Rectal smooth muscle tissue (tissue), 1 donor: ENCODE results near the gene CMSS1.

Source experiments
- H3K27ac ChIP-seq: one replicate; pipeline ENCODE4 v1.7.0; 2013; ENCODE audit warnings: low read depth, low read length, inconsistent platforms
- H3K27me3 ChIP-seq: one replicate; pipeline ENCODE4 v1.7.0; 2013; ENCODE audit warnings: low read length; ENCODE audit not compliant: control insufficient read depth, insufficient read depth
- H3K36me3 ChIP-seq: one replicate; pipeline ENCODE4 v1.7.0; 2013; ENCODE audit warnings: low read length; ENCODE audit not compliant: control insufficient read depth, insufficient read depth
- H3K4me1 ChIP-seq: one replicate; pipeline ENCODE4 v1.7.0; 2013; ENCODE audit warnings: low read length; ENCODE audit not compliant: control insufficient read depth, insufficient read depth
- H3K4me3 ChIP-seq: one replicate; pipeline ENCODE4 v1.7.0; 2013; ENCODE audit warnings: low read length
- H3K9ac ChIP-seq: one replicate; pipeline ENCODE4 v1.7.0; 2013; ENCODE audit warnings: low read length

The CMSS1 gene

GRCh38 chr3:100107221-100107814, 289.7 kb downstream of the CMSS1 start:
- no peak overlapping the region for H3K4me3 ChIP-seq
- no peak overlapping the region for H3K9ac ChIP-seq
- no peaks in the 10 kb centered on the region for H3K36me3 ChIP-seq
- H3K4me1 ChIP-seq, result peaks cover 42% of the 10 kb centered on the region
- H3K27ac ChIP-seq, result peak overlapping the region; percentile 44
- no peaks in the 10 kb centered on the region for H3K27me3 ChIP-seq

GRCh38 chr3:100108464-100109079, 290.9 kb downstream of the CMSS1 start:
- no peaks in the 10 kb centered on the region for H3K36me3 ChIP-seq
- peaks cover 42% of the 10 kb centered on the region for H3K4me1 ChIP-seq
- H3K9ac ChIP-seq, result no peak overlapping the region
- H3K27me3 ChIP-seq, result no peaks in the 10 kb centered on the region
- H3K27ac ChIP-seq, result peak overlapping the region; percentile 21
- H3K4me3 ChIP-seq, result no peak overlapping the region

GRCh38 chr3:100110162-100110561, 292.5 kb downstream of the CMSS1 start:
- no peak overlapping the region for H3K27ac ChIP-seq
- no peaks in the 10 kb centered on the region for H3K36me3 ChIP-seq
- peaks cover 31% of the 10 kb centered on the region for H3K4me1 ChIP-seq
- H3K9ac ChIP-seq, result no peak overlapping the region
- H3K27me3 ChIP-seq, result no peaks in the 10 kb centered on the region
- no peak overlapping the region for H3K4me3 ChIP-seq

- no peak overlapping the region for H3K27ac ChIP-seq
- peaks cover 17% of the 10 kb centered on the region for H3K4me1 ChIP-seq
- no peak overlapping the region for H3K9ac ChIP-seq
- H3K36me3 ChIP-seq, result no peaks in the 10 kb centered on the region
- no peaks in the 10 kb centered on the region for H3K27me3 ChIP-seq
- H3K4me3 ChIP-seq, result no peak overlapping the region
Observed at GRCh38 chr3:100111728-100112127, 294.1 kb downstream of the CMSS1 start.

GRCh38 chr3:100113723-100114412, 296.2 kb downstream of the CMSS1 start:
- Histone ChIP-seq H3K4me3 (no peak overlapping the region), H3K27me3 (no peaks in the 10 kb centered on the region), H3K36me3 (no peaks in the 10 kb centered on the region), H3K27ac (no peak overlapping the region), H3K9ac (no peak overlapping the region), H3K4me1 (peaks cover 2% of the 10 kb centered on the region)

GRCh38 chr3:100114413-100115030, 296.9 kb downstream of the CMSS1 start, which contains the start of gene FILIP1L:
TSS of gene FILIP1L (minus strand) at chr3:100114501.
- no peak within 1 kb of the TSS for H3K9ac ChIP-seq
- no peak within 1 kb of the TSS for H3K27ac ChIP-seq
- peaks cover 2% of the 10 kb centered on the region for H3K4me1 ChIP-seq
- no peak within 1 kb of the TSS for H3K4me3 ChIP-seq
- H3K36me3 ChIP-seq, result no peaks in the 10 kb centered on the region
- no peaks in the 10 kb centered on the region for H3K27me3 ChIP-seq

GRCh38 chr3:100117093-100117492, 299.4 kb downstream of the CMSS1 start:
- no peak overlapping the region for H3K27ac ChIP-seq
- H3K27me3 ChIP-seq, result no peaks in the 10 kb centered on the region
- H3K4me1 ChIP-seq, result no peaks in the 10 kb centered on the region
- H3K9ac ChIP-seq, result no peak overlapping the region
- H3K36me3 ChIP-seq, result no peaks in the 10 kb centered on the region
- H3K4me3 ChIP-seq, result no peak overlapping the region

GRCh38 chr3:100120012-100120411, 302.4 kb downstream of the CMSS1 start:
- H3K9ac ChIP-seq, result no peak overlapping the region
- no peak overlapping the region for H3K27ac ChIP-seq
- H3K4me3 ChIP-seq, result no peak overlapping the region
- H3K4me1 ChIP-seq, result no peaks in the 10 kb centered on the region
- H3K36me3 ChIP-seq, result no peaks in the 10 kb centered on the region
- H3K27me3 ChIP-seq, result no peaks in the 10 kb centered on the region

GRCh38 chr3:100120693-100121092, 303.0 kb downstream of the CMSS1 start:
- no peaks in the 10 kb centered on the region for H3K4me1 ChIP-seq
- no peak overlapping the region for H3K27ac ChIP-seq
- no peak overlapping the region for H3K4me3 ChIP-seq
- no peak overlapping the region for H3K9ac ChIP-seq
- H3K27me3 ChIP-seq, result no peaks in the 10 kb centered on the region
- H3K36me3 ChIP-seq, result no peaks in the 10 kb centered on the region

GRCh38 chr3:100122321-100122720, 304.7 kb downstream of the CMSS1 start:
- Histone ChIP-seq H3K4me3 (no peak overlapping the region), H3K27me3 (no peaks in the 10 kb centered on the region), H3K9ac (no peak overlapping the region), H3K27ac (no peak overlapping the region), H3K4me1 (no peaks in the 10 kb centered on the region), H3K36me3 (no peaks in the 10 kb centered on the region)

- Histone ChIP-seq H3K27ac (no peak overlapping the region), H3K9ac (no peak overlapping the region), H3K27me3 (no peaks in the 10 kb centered on the region), H3K36me3 (no peaks in the 10 kb centered on the region), H3K4me3 (no peak overlapping the region), H3K4me1 (no peaks in the 10 kb centered on the region)
Observed at GRCh38 chr3:100123112-100123511, 305.4 kb downstream of the CMSS1 start.

- no peaks in the 10 kb centered on the region for H3K4me1 ChIP-seq
- no peaks in the 10 kb centered on the region for H3K36me3 ChIP-seq
- no peak overlapping the region for H3K27ac ChIP-seq
- no peak overlapping the region for H3K4me3 ChIP-seq
- no peaks in the 10 kb centered on the region for H3K27me3 ChIP-seq
- no peak overlapping the region for H3K9ac ChIP-seq
Observed at GRCh38 chr3:100124201-100124761, 306.6 kb downstream of the CMSS1 start.
